M059J (cell line): ENCODE measurements around the gene COL23A1. TPM values are rescaled to one million over a fixed set of nuclear protein-coding genes. Genes with fewer than 3 reads are reported as not detected.

ENCODE experiments used
- DNase-seq: peaks from one replicate; pipeline ENCODE4 v3.0.0-alpha.2; 2012; ENCODE audit warnings: low read depth
- total RNA-seq: library from RNA; depleted of rRNA; stranded (reverse); fragments of >200 nt; shearing (Covaris generic); gene quantifications from 2 replicates; pipeline ENCODE4 v1.2.3, GENCODE V29; 2014

The COL23A1 gene
- total RNA-seq, 1 experiment from 2014 or later, result not detected

- DNase-seq, result no peak
These were observed 113.0 kb downstream of the COL23A1 start for GRCh38 chr5:178476972-178477754.

- DNase-seq, result no peak
These were observed 113.7 kb downstream of the COL23A1 start for GRCh38 chr5:178476531-178476930.

GRCh38 chr5:178475422-178475821 is 114.8 kb downstream of the COL23A1 start:
- no peak for DNase-seq

GRCh38 chr5:178474562-178475184 is 115.5 kb downstream of the COL23A1 start:
- DNase-seq, result no peak

- no peak for DNase-seq
These were observed 116.3 kb downstream of the COL23A1 start for GRCh38 chr5:178473854-178474253.

GRCh38 chr5:178472138-178472537 is 118.1 kb downstream of the COL23A1 start:
- DNase-seq, result no peak

- DNase-seq, result no peak
These were observed 118.5 kb downstream of the COL23A1 start for GRCh38 chr5:178471711-178472110.

GRCh38 chr5:178470760-178471025 is 119.5 kb downstream of the COL23A1 start:
- no peak for DNase-seq

- DNase-seq, result no peak
These were observed 120.0 kb downstream of the COL23A1 start for GRCh38 chr5:178469975-178470759.

- no peak for DNase-seq
These were observed 120.9 kb downstream of the COL23A1 start for GRCh38 chr5:178469011-178469974.

- DNase-seq, result no peak
These were observed 122.0 kb downstream of the COL23A1 start for GRCh38 chr5:178468196-178468685.

GRCh38 chr5:178467568-178468195 is 122.5 kb downstream of the COL23A1 start:
- no peak for DNase-seq

GRCh38 chr5:178467205-178467567 is 123.0 kb downstream of the COL23A1 start:
- DNase-seq, result no peak

GRCh38 chr5:178466342-178466741 is 123.9 kb downstream of the COL23A1 start:
- no peak for DNase-seq

GRCh38 chr5:178465861-178466288 is 124.3 kb downstream of the COL23A1 start:
- no peak for DNase-seq

GRCh38 chr5:178465228-178465860 is 124.8 kb downstream of the COL23A1 start:
- no peak for DNase-seq

GRCh38 chr5:178464431-178465048 is 125.7 kb downstream of the COL23A1 start:
- DNase-seq, result no peak

GRCh38 chr5:178463321-178464155 is 126.7 kb downstream of the COL23A1 start:
- DNase-seq, result no peak

GRCh38 chr5:178462816-178463215 is 127.4 kb downstream of the COL23A1 start:
- DNase-seq, result no peak
